A549 (cell line): Measurements from ENCODE around the gene MARCHF9.

ENCODE experiments used
- BHLHE40 ChIP-seq: IDR thresholded peaks from 2 replicates; pipeline ENCODE4 v1.6.1; 2012; ENCODE audit warnings: low read depth, low read length, inconsistent platforms
- CEBPB ChIP-seq, 2 experiments: fragments of >200 bp in 1 of 2; sonication (Bioruptor Twin) in 1 of 2; formaldehyde crosslinking in 1 of 2; IDR thresholded peaks; 2 replicates each; pipeline ENCODE4 v1.6.1; 2012 to 2016
- EHMT2 ChIP-seq: fragments of 200-600 bp; sonication (generic); IDR thresholded peaks from 2 replicates; pipeline ENCODE4 v1.6.1; 2016; ENCODE audit warnings: antibody characterized with exemption, low read depth, mild to moderate bottlenecking, moderate library complexity
- EP300 ChIP-seq, 2 experiments: fragments of >200 bp; sonication (Bioruptor Twin); formaldehyde crosslinking; IDR thresholded peaks; 2 replicates in 1 of 2; 3 replicates in 1 of 2; pipeline ENCODE4 v1.6.1; 2016 to 2017
- KDM1A ChIP-seq: fragments of 200-600 bp; sonication (generic); IDR thresholded peaks from 2 replicates; pipeline ENCODE4 v1.6.1; 2016; ENCODE audit warnings: low read depth, mild to moderate bottlenecking
- MYC ChIP-seq: IDR thresholded peaks from 2 replicates; pipeline ENCODE4 v1.6.1; 2012; ENCODE audit warnings: mild to moderate bottlenecking, inconsistent platforms, low read length, improper control_type of control experiment, borderline replicate concordance
- NFE2L2 ChIP-seq: fragments of 150-350 bp; conservative IDR thresholded peaks from 2 replicates; pipeline ENCODE4 v1.6.1; 2014; ENCODE audit warnings: low read length
- NPAS2 ChIP-seq: fragments of 250-450 bp; sonication (Bioruptor Pico); IDR thresholded peaks from 2 replicates; pipeline ENCODE4 v1.8.0; 2022; ENCODE audit warnings: mild to moderate bottlenecking, moderate library complexity, borderline replicate concordance
- POLR2A ChIP-seq: IDR thresholded peaks from 2 replicates; pipeline ENCODE4 v1.6.1; 2012; ENCODE audit warnings: mild to moderate bottlenecking, low read length
- RARB ChIP-seq: fragments of 250-450 bp; sonication (Bioruptor Pico); IDR thresholded peaks from 2 replicates; pipeline ENCODE4 v1.8.0; 2021; ENCODE audit warnings: mild to moderate bottlenecking, moderate library complexity
- RFX5 ChIP-seq: fragments of 450-650 bp; IDR thresholded peaks from 2 replicates; pipeline ENCODE4 v1.7.1; 2014; ENCODE audit warnings: antibody characterized with exemption, mild to moderate bottlenecking, moderate library complexity
- TF ChIP-seq, protein P1 (sequence below): fragments of >200 bp; sonication (Bioruptor Twin); formaldehyde crosslinking; IDR thresholded peaks from 3 replicates; pipeline ENCODE4 v1.5.1; 2016
- TF ChIP-seq, protein P2 (sequence below): IDR thresholded peaks from 2 replicates; pipeline ENCODE4 v1.6.1; 2012
- TF ChIP-seq, protein P3 (sequence below): fragments of >200 bp; sonication (Bioruptor Twin); formaldehyde crosslinking; IDR thresholded peaks from 3 replicates; pipeline ENCODE4 v1.6.1; 2016

DNA sequence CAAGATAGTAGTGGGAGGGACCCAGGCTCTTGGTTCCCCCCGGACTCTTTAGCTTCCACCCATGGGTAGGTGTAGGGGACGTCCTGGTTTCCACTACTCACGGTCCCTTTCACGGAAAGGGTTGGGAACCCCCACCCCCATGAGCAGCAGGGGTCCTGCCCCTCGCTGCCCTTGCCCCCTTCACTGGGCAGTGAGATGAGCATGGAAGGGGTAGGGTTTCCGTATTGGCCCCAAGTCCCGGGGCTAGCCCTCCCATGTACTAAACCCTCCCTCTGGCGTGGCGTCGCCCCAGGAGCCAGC lies 29.1 kb upstream of the MARCHF9 start:
- TF ChIP-seq, protein P1, sequence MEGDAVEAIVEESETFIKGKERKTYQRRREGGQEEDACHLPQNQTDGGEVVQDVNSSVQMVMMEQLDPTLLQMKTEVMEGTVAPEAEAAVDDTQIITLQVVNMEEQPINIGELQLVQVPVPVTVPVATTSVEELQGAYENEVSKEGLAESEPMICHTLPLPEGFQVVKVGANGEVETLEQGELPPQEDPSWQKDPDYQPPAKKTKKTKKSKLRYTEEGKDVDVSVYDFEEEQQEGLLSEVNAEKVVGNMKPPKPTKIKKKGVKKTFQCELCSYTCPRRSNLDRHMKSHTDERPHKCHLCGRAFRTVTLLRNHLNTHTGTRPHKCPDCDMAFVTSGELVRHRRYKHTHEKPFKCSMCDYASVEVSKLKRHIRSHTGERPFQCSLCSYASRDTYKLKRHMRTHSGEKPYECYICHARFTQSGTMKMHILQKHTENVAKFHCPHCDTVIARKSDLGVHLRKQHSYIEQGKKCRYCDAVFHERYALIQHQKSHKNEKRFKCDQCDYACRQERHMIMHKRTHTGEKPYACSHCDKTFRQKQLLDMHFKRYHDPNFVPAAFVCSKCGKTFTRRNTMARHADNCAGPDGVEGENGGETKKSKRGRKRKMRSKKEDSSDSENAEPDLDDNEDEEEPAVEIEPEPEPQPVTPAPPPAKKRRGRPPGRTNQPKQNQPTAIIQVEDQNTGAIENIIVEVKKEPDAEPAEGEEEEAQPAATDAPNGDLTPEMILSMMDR: no peak
- no peak for TF ChIP-seq CEBPB (IDR thresholded peaks at IDR 0.05)
- TF ChIP-seq, protein P2, sequence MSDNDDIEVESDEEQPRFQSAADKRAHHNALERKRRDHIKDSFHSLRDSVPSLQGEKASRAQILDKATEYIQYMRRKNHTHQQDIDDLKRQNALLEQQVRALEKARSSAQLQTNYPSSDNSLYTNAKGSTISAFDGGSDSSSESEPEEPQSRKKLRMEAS: no peak; the same call in 1 of the 2 replicates
- TF ChIP-seq POLR2A: peak; percentile 20; the same call in 1 of the 2 replicates
- TF ChIP-seq EHMT2: no peak
- no peak for TF ChIP-seq KDM1A
- no peak for TF ChIP-seq RFX5
- no peak for TF ChIP-seq BHLHE40
- TF ChIP-seq RARB (CRISPR knock-in tag): no peak
- no peak for TF ChIP-seq MYC
- no peak for TF ChIP-seq NPAS2
- TF ChIP-seq EP300 (IDR thresholded peaks at IDR 0.05): no peak
- TF ChIP-seq, protein P3, sequence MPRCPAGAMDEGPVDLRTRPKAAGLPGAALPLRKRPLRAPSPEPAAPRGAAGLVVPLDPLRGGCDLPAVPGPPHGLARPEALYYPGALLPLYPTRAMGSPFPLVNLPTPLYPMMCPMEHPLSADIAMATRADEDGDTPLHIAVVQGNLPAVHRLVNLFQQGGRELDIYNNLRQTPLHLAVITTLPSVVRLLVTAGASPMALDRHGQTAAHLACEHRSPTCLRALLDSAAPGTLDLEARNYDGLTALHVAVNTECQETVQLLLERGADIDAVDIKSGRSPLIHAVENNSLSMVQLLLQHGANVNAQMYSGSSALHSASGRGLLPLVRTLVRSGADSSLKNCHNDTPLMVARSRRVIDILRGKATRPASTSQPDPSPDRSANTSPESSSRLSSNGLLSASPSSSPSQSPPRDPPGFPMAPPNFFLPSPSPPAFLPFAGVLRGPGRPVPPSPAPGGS: no peak
- TF ChIP-seq NFE2L2: no peak
